ACC112 (cell line): ENCODE data around the gene ARL3.

Experiments used
- H2AFZ ChIP-seq: fragments of 200-600 bp; sonication (generic); one replicate; pipeline ENCODE4 v1.6.0; 2017; ENCODE audit warnings: antibody characterized with exemption, low read length; ENCODE audit not compliant: unreplicated experiment
- H3K27ac ChIP-seq: fragments of 200-600 bp; sonication (generic); 2 replicates; pipeline ENCODE4 v1.5.1; 2014; ENCODE audit warnings: low read depth, mild to moderate bottlenecking, antibody characterized with exemption, low read length, moderate library complexity
- H3K27me3 ChIP-seq: fragments of 200-600 bp; sonication (generic); 2 replicates; pipeline ENCODE4 v1.6.1; 2014; ENCODE audit warnings: mild to moderate bottlenecking, antibody characterized with exemption, low read length, moderate library complexity, mixed read lengths; ENCODE audit not compliant: insufficient read depth
- H3K36me3 ChIP-seq: fragments of 200-600 bp; sonication (generic); 2 replicates; pipeline ENCODE4 v1.6.1; 2016; ENCODE audit warnings: mild to moderate bottlenecking, antibody characterized with exemption, low read length, moderate library complexity, mixed read lengths; ENCODE audit not compliant: insufficient read depth
- H3K4me1 ChIP-seq: fragments of 200-600 bp; sonication (generic); one replicate; pipeline ENCODE4 v1.6.1; 2016; ENCODE audit warnings: low read length, mixed read lengths; ENCODE audit not compliant: insufficient read depth, unreplicated experiment, control insufficient read depth
- H3K4me3 ChIP-seq: fragments of 200-600 bp; sonication (generic); 2 replicates; pipeline ENCODE4 v1.5.1; 2014; ENCODE audit warnings: mild to moderate bottlenecking, low read depth, low read length
- H3K79me2 ChIP-seq: fragments of 200-600 bp; sonication (generic); one replicate; pipeline ENCODE4 v1.6.0; 2016; ENCODE audit warnings: low read length; ENCODE audit not compliant: control insufficient read depth, unreplicated experiment, insufficient read depth

Gene ARL3

GRCh38 chr10:102624751-102625645 lies 89.2 kb downstream of the ARL3 start:
- Histone ChIP-seq H3K4me3 (no peak overlapping the region), H3K27me3 (no peaks in the 10 kb centered on the region), H3K79me2 (no peaks in the 10 kb centered on the region), H3K4me1 (peaks cover 71% of the 10 kb centered on the region), H2AFZ (no peak overlapping the region), H3K36me3 (no peaks in the 10 kb centered on the region), H3K27ac (peak overlapping the region; percentile 63)

DNA sequence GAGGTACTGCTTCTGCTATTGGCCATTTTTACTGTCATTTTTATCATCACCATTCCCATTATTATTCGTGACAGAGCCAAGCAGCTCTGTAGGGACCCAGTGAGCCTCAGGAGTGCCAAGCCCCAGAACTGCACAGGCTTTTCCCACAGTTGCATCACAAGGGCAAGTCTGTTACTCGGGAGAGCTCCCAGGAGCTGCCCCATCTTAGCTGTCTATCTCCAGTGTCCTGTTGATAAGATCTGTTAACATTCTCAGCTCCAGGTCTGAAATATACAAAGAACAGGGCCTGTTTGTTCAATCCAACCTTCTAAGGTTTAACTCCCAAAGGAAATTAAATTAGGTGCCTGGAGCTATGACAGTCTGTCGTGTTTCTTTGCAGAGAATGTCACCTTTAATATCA lies 90.1 kb downstream of the ARL3 start:
- Histone ChIP-seq H3K4me3 (no peak overlapping the region), H3K4me1 (peaks cover 63% of the 10 kb centered on the region), H3K79me2 (no peaks in the 10 kb centered on the region), H2AFZ (no peak overlapping the region), H3K27me3 (no peaks in the 10 kb centered on the region), H3K36me3 (no peaks in the 10 kb centered on the region), H3K27ac (0 out of 2 replicates have a peak overlapping the region, but pooled peaks have one; percentile 63)
